AG04450 (cell line): ENCODE data around the gene HS6ST3. TPM values are rescaled to one million over a fixed set of nuclear protein-coding genes. Genes with fewer than 3 reads are reported as not detected.

ENCODE experiments used
- CTCF ChIA-PET: fragments of 300-600, 350-600 bp; formaldehyde crosslinking; extraction: SDS; loops from one replicate; lab custom pipeline; 2022; ENCODE audit warnings: antibody characterized with exemption, inconsistent platforms; lab: Charles Lee
- POLR2A ChIA-PET: fragments of 350-600 bp; formaldehyde crosslinking; extraction: SDS; loops from one replicate; lab custom pipeline; 2021; ENCODE audit warnings: antibody characterized with exemption, inconsistent platforms; lab: Yijun Ruan, JAX
- DNase-seq: peaks from one replicate; pipeline ENCODE4 v3.0.0-alpha.2; 2011; ENCODE audit warnings: low read depth, low spot score
- H3K27ac ChIP-seq: one replicate; pipeline ENCODE4 v1.5.1; 2012; ENCODE audit warnings: low read depth, low read length, control low read depth
- H3K27me3 ChIP-seq: one replicate; pipeline ENCODE4 v1.6.0; 2012; ENCODE audit warnings: low read length; ENCODE audit not compliant: control insufficient read depth, insufficient read depth
- H3K4me3 ChIP-seq: 2 replicates; pipeline ENCODE4 v1.5.1; 2011; ENCODE audit warnings: mild to moderate bottlenecking, low read depth, low read length, control low read depth
- H3K9me3 ChIP-seq: 2 replicates; pipeline ENCODE4 v1.5.1; 2012; ENCODE audit warnings: low read length; ENCODE audit not compliant: control insufficient read depth, insufficient read depth
- polyA plus RNA-seq: library from polyadenylated mRNA; depleted of rRNA; stranded (reverse); fragments of >200 nt; gene quantifications from 2 replicates; pipeline ENCODE4 v1.2.3, GENCODE V29; 2011
- TF ChIP-seq, protein P1 (sequence below): IDR thresholded peaks from 2 replicates; pipeline ENCODE4 v1.5.1; 2011; ENCODE audit warnings: low read depth, low read length, control low read depth, inconsistent platforms

Gene HS6ST3
- polyA plus RNA-seq, 1 experiment, result not detected

GRCh38 chr13:96632536-96633320 lies 542.8 kb downstream of the HS6ST3 start:
- POLR2A ChIA-PET, result no interaction called here
- CTCF ChIA-PET, result no interaction called here
- no peak for DNase-seq
- no peaks in the 10 kb centered on the region for H3K27me3 ChIP-seq
- TF ChIP-seq, protein P1, sequence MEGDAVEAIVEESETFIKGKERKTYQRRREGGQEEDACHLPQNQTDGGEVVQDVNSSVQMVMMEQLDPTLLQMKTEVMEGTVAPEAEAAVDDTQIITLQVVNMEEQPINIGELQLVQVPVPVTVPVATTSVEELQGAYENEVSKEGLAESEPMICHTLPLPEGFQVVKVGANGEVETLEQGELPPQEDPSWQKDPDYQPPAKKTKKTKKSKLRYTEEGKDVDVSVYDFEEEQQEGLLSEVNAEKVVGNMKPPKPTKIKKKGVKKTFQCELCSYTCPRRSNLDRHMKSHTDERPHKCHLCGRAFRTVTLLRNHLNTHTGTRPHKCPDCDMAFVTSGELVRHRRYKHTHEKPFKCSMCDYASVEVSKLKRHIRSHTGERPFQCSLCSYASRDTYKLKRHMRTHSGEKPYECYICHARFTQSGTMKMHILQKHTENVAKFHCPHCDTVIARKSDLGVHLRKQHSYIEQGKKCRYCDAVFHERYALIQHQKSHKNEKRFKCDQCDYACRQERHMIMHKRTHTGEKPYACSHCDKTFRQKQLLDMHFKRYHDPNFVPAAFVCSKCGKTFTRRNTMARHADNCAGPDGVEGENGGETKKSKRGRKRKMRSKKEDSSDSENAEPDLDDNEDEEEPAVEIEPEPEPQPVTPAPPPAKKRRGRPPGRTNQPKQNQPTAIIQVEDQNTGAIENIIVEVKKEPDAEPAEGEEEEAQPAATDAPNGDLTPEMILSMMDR, result no peak
- no peak overlapping the region for H3K4me3 ChIP-seq
- H3K27ac ChIP-seq, result no peak overlapping the region
- H3K9me3 ChIP-seq, result peaks cover 9% of the 10 kb centered on the region; the same call in 1 of the 2 replicates

DNA sequence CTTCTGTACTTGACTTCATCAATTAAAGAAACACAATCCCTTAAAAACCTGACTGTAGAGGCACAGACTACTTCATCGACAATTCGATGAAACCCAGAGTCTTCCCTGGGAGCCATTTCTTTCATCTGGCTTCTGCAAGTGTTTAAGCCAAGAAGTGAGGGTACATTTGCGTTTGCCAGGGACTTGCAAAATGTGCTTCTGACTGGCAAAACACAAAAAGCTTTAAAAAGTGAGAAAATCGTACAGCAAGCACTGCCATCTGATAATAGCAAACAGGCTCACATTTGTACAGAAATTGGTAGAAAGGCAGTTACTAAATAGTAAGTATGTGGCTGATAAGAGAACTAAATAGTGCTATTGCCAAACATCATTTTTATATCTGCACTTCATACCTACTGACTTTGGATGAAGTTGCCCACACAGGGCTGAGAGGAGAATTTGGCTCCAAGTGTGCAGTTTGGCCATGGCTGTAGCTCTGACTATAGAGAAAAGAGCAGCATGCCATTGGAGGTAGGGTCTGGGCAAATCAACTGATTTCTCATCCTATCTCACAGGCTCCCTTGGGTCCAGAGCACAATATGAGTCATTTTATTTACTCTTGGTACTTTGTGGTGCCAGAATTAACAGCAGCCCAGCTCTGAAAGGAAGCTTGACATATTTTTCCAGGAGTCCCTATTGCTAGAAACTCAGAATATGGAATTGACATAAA lies 546.2 kb downstream of the HS6ST3 start:
- Histone ChIP-seq H3K27me3 (no peaks in the 10 kb centered on the region), H3K27ac (no peak overlapping the region), H3K9me3 (peaks cover 9% of the 10 kb centered on the region; the same call in 1 of the 2 replicates), H3K4me3 (no peak overlapping the region)
- TF ChIP-seq, protein P1, result no peak
- CTCF ChIA-PET, result no interaction called here
- POLR2A ChIA-PET, result no interaction called here
- no peak for DNase-seq

- DNase-seq, result no peak
- ChIA-PET POLR2A (no interaction called here), CTCF (no interaction called here)
- TF ChIP-seq, protein P1, result no peak
- Histone ChIP-seq H3K27me3 (no peaks in the 10 kb centered on the region), H3K27ac (no peak overlapping the region), H3K9me3 (peaks cover 9% of the 10 kb centered on the region; the same call in 1 of the 2 replicates), H3K4me3 (no peak overlapping the region)
These were observed 547.1 kb downstream of the HS6ST3 start for GRCh38 chr13:96637039-96637438.

GRCh38 chr13:96646101-96646500 lies 556.2 kb downstream of the HS6ST3 start:
- POLR2A ChIA-PET, result no interaction called here

More at GRCh38 chr13:96646101-96646500, 556.2 kb downstream of the HS6ST3 start:
- peaks cover 2% of the 10 kb centered on the region; the same call in 1 of the 2 replicates for H3K9me3 ChIP-seq
- TF ChIP-seq, protein P1, result no peak
- no peak overlapping the region for H3K4me3 ChIP-seq
- no peak for DNase-seq
- CTCF ChIA-PET, result no interaction called here
- no peaks in the 10 kb centered on the region for H3K27me3 ChIP-seq
- H3K27ac ChIP-seq, result no peak overlapping the region
